Measurements from ENCODE around the gene SLC25A51. TPM values are rescaled to one million over a fixed set of nuclear protein-coding genes. Genes with fewer than 3 reads are reported as not detected.

SLC25A51 gene
- total and polyA plus RNA-seq, 3 donors from 2014 or later, result 18.4 to 27.4 (median 19.1) TPM

- no peak for DNase-seq
- intact Hi-C loops (cut with DNase I; ENCODE audit: low total_unique reads), result no loop called here
- Histone ChIP-seq H3K4me3 (no peak overlapping the region), H3K27me3 (no peaks in the 10 kb centered on the region), H3K9me3 (no peaks in the 10 kb centered on the region), H3K27ac (no peak overlapping the region), H3K4me1 (no peaks in the 10 kb centered on the region), H3K36me3 (ENCODE audit: low read depth, missing control alignments) (no peaks in the 10 kb centered on the region)
- TF ChIP-seq CTCF (IDR thresholded peaks at IDR 0.05), result no peak
- no peak for TF ChIP-seq POLR2A (IDR thresholded peaks at IDR 0.05)
- 93 to 100% methylated on average over 1 of the region's 1 CpG for WGBS, 2 donors
Observed at GRCh38 chr9:37859043-37859442, 44.9 kb downstream of the SLC25A51 start.

DNA sequence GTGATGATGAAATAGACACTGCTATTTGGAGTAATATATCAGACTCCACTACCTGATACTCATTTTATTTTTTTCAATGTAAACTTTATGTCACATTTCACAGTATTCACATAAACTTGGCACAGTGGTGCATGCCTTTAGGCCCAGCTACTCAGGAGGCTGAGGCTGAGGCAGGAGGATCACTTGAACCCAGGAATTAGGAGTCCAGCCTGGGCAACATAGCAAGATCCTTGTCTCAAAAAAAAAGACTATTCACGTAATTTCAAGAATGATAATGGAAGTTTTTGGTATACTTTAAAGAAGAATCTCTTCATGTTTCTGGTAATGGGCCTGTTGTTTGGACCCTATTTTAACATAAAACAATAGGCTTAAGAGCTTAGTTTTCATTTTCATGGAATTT is 47.4 kb downstream of the SLC25A51 start:
- Histone ChIP-seq H3K4me3 (no peak overlapping the region), H3K36me3 (ENCODE audit: low read depth, missing control alignments) (no peaks in the 10 kb centered on the region), H3K27me3 (no peaks in the 10 kb centered on the region), H3K9me3 (no peaks in the 10 kb centered on the region), H3K27ac (no peak overlapping the region), H3K4me1 (no peaks in the 10 kb centered on the region)
- TF ChIP-seq CTCF (IDR thresholded peaks at IDR 0.05) (no peak), POLR2A (IDR thresholded peaks at IDR 0.05) (no peak)
- WGBS, 2 donors, result 82 to 98% methylated on average over 1 of the region's 1 CpG
- DNase-seq, result no peak
- intact Hi-C loops (cut with DNase I; ENCODE audit: low total_unique reads), result no loop called here

DNA sequence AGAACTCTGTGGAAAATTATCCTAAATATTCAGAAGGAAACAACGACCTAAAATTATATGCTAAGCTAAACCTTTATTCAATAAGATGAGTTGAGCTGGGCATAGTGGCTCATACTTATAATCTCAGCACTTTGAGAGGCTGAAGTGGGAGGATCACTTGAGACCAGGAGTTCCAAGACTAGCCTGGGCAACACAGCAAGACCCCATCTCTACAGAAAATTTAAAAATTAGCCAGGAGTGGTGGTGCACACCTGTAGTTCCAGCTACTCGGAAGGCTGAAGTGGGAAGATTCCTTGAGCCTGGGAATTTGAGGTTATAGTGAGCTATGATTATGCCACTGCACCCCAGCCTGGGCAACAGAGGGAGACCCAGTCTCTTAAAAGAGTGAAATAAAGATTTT is 51.7 kb downstream of the SLC25A51 start:
- H3K27me3 ChIP-seq, result no peaks in the 10 kb centered on the region
- no peak overlapping the region for H3K4me3 ChIP-seq
- DNase-seq, result no peak
- WGBS, 2 donors, result 83 to 85% methylated on average over 2 of the region's 2 CpGs
- TF ChIP-seq POLR2A (IDR thresholded peaks at IDR 0.05) (no peak), CTCF (IDR thresholded peaks at IDR 0.05) (no peak)
- intact Hi-C loops (cut with DNase I; ENCODE audit: low total_unique reads), result no loop called here
- H3K4me1 ChIP-seq, result no peaks in the 10 kb centered on the region
- H3K36me3 ChIP-seq (ENCODE audit: low read depth, missing control alignments), result no peaks in the 10 kb centered on the region
- no peaks in the 10 kb centered on the region for H3K9me3 ChIP-seq
- H3K27ac ChIP-seq, result no peak overlapping the region

DNA sequence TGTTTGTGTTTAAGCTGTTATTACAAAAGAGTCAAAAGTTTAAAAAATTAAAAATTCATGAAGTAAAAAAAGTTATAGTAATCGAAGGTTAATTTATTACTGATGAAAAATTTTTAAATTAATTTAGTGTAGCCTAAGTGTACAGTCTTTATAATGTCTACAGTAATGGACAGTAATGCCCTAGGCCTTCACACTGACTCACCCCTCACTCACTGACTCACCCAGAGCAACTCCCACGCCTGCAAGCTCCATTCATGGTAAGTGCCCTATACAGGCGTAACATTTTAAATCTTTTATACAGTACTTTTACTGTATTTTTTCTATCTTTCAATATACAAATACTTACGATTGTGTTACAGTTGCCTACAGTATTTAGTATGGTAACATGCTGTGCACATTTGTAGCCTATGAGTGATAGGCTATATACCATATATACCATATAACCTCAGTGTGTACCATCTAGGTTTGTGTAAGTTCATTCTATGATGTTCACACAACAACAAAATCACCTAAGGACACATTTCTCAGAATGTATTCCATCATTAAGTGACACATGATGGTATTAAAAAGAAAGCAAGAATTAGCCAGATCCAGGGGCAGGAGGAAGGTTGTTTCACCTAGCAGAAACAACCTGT is 63.2 kb downstream of the SLC25A51 start:
- intact Hi-C loops (cut with DNase I; ENCODE audit: low total_unique reads), result no loop called here
- no peak overlapping the region for H3K4me3 ChIP-seq
- H3K9me3 ChIP-seq, result no peaks in the 10 kb centered on the region
- no peak for TF ChIP-seq POLR2A (IDR thresholded peaks at IDR 0.05)
- no peaks in the 10 kb centered on the region for H3K36me3 ChIP-seq (ENCODE audit: low read depth, missing control alignments)
- H3K4me1 ChIP-seq, result no peaks in the 10 kb centered on the region
- H3K27ac ChIP-seq, result no peak overlapping the region
- no peak for DNase-seq
- 79 to 92% methylated on average over 4 of the region's 4 CpGs for WGBS, 2 donors
- no peaks in the 10 kb centered on the region for H3K27me3 ChIP-seq

DNA sequence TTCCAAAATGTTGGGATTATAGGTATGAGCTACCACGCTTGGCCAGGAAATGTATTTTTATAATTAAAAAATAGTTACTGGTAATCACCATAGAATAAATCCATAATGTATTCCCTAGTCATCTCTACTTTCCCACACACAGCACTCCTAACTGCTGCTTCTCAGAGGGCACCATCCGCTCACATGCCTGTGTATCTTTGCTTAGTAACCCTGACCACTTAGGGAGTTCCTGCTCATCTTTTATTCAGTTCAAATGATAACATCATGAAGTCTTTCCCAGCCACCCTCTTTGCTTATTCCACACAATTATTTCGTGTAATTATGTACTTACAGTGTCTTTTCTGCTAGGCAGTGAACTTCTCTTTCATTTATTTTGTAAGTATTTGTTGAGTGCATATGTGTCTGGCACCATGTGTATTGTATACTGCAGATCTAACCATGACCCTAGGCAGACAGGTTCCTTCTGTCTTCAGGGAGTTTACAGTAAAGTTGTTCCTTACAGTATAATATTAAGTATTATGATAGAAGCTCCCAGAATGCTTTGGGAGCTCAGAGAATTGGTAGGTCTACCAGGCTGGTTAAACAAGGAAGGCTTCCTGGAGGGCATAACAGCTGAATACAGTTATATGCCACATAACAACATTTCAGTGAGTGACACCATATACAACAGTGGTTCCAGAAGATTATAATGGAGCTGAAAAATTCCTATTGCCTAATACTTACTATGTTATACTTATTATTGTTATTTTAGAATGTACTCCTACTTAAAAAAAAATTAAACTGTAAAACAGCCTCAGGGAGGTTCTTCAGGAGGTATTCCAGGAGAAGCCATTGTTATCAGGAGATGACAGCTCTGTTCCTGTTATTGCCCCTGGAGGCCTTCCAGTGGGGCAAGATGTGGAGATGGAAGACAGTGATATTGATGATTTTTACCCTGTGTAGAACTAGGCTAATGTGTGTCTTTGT is 64.1 kb downstream of the SLC25A51 start:
- Histone ChIP-seq H3K27ac (no peak overlapping the region), H3K4me1 (no peaks in the 10 kb centered on the region), H3K4me3 (no peak overlapping the region), H3K27me3 (no peaks in the 10 kb centered on the region), H3K36me3 (ENCODE audit: low read depth, missing control alignments) (no peaks in the 10 kb centered on the region), H3K9me3 (no peaks in the 10 kb centered on the region)
- 91 to 94% methylated on average over 3 of the region's 3 CpGs for WGBS, 2 donors
- no peak for DNase-seq
- TF ChIP-seq CTCF (IDR thresholded peaks at IDR 0.05), result no peak
- TF ChIP-seq POLR2A (IDR thresholded peaks at IDR 0.05), result no peak
- intact Hi-C loops (cut with DNase I; ENCODE audit: low total_unique reads), result no loop called here

Measured in testis (tissue), 3 donors.